NT2/D1 (cell line): ENCODE results near the gene HOMER1.

Experiments used
- SUZ12 ChIP-seq: IDR thresholded peaks from 2 replicates; pipeline ENCODE4 v1.6.1; 2011; ENCODE audit not compliant: insufficient read length, insufficient read depth; ENCODE audit errors: extremely low read depth
- YY1 ChIP-seq: IDR thresholded peaks from 2 replicates; pipeline ENCODE4 v1.6.1; 2011; ENCODE audit not compliant: insufficient read length, insufficient read depth
- ZNF274 ChIP-seq: IDR thresholded peaks from 2 replicates; pipeline ENCODE4 v1.6.1; 2011; ENCODE audit warnings: mild to moderate bottlenecking, low read depth, low read length

DNA sequence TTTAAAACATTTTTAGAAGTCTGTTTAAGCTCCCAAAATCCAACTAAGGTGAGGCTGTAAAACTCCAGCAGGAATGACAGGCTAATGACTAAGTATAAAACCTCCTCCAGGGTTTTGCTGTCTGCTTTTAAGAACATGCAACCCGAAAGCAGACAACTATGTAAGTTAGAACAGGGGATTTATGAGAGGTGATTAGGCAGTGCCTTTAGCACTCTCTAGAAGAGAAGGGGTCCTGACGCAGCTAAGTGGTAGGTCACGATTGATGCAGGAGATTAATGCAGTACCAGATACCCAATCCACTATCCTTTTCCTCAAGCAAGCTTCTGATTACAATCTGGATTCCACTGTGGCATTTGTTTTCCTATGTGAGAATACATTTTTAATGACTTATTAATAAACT, 25.9 kb downstream of the HOMER1 start:
- TF ChIP-seq YY1 (no peak), ZNF274 (no peak), SUZ12 (no peak)
